IPS-11a (cell line): ENCODE measurements around the gene TMEM150A.
A peak's percentile ranks its signal among the peaks of the same experiment; 100 is the strongest.
"Not testable (repeated sequence)": the region's sequence is repeated elsewhere in the genome, so short reads cannot be mapped to it uniquely, and the experiment has no call there.

ENCODE experiments used
- H3K4me3 ChIP-seq: one replicate; pipeline ENCODE4 v1.5.1; 2013; ENCODE audit warnings: low read depth, low read length, control low read depth

Gene TMEM150A

GRCh38 chr2:85594715-85595300 is 7.7 kb downstream of the TMEM150A start:
- H3K4me3 ChIP-seq = peak overlapping the region; percentile 98

GRCh38 chr2:85593023-85593422 is 9.5 kb downstream of the TMEM150A start:
- H3K4me3 ChIP-seq = no peak overlapping the region

- not testable (repeated sequence) for H3K4me3 ChIP-seq
Observed at GRCh38 chr2:85592299-85592698, 10.2 kb downstream of the TMEM150A start.

- H3K4me3 ChIP-seq = no peak overlapping the region
Observed at GRCh38 chr2:85591563-85591962, 10.9 kb downstream of the TMEM150A start.

- no peak overlapping the region for H3K4me3 ChIP-seq
Observed at GRCh38 chr2:85590950-85591349, 11.5 kb downstream of the TMEM150A start.

- no peak overlapping the region for H3K4me3 ChIP-seq
Observed at GRCh38 chr2:85589982-85590791, 12.3 kb downstream of the TMEM150A start.

GRCh38 chr2:85589181-85589580 is 13.3 kb downstream of the TMEM150A start:
- H3K4me3 ChIP-seq = no peak overlapping the region

- H3K4me3 ChIP-seq = no peak overlapping the region
Observed at GRCh38 chr2:85588645-85589044, 13.9 kb downstream of the TMEM150A start.

- H3K4me3 ChIP-seq = no peak overlapping the region
Observed at GRCh38 chr2:85588236-85588635, 14.3 kb downstream of the TMEM150A start.

- no peak overlapping the region for H3K4me3 ChIP-seq
Observed at GRCh38 chr2:85585781-85586105, 16.8 kb downstream of the TMEM150A start.

- peak overlapping the region; percentile 29 for H3K4me3 ChIP-seq
Observed at GRCh38 chr2:85584857-85585780, 17.4 kb downstream of the TMEM150A start.

GRCh38 chr2:85584354-85584856 is 18.1 kb downstream of the TMEM150A start, which contains the start of gene VAMP5:
Gene VAMP5 (plus strand): TSS chr2:85584431. CDS start chr2:85584491, 60 bp downstream.
- H3K4me3 ChIP-seq = peak within 1 kb of the TSS; percentile 29

GRCh38 chr2:85583667-85584353 is 18.7 kb downstream of the TMEM150A start:
- H3K4me3 ChIP-seq = peak overlapping the region; percentile 21

GRCh38 chr2:85582492-85582891 is 20.0 kb downstream of the TMEM150A start:
- no peak overlapping the region for H3K4me3 ChIP-seq

GRCh38 chr2:85580206-85580605 is 22.3 kb downstream of the TMEM150A start:
- H3K4me3 ChIP-seq = no peak overlapping the region

- no peak overlapping the region for H3K4me3 ChIP-seq
Observed at GRCh38 chr2:85579266-85579935, 23.1 kb downstream of the TMEM150A start.

GRCh38 chr2:85578243-85579180 is 24.0 kb downstream of the TMEM150A start:
- H3K4me3 ChIP-seq = peak overlapping the region; percentile 31

- H3K4me3 ChIP-seq = peak within 1 kb of the TSS; percentile 31
Observed at GRCh38 chr2:85577386-85578242, 24.9 kb downstream of the TMEM150A start, which contains the start of gene VAMP8. Gene VAMP8 (plus strand): TSS chr2:85577586. CDS start chr2:85577647, 61 bp downstream.
